IMR-90 (cell line): ENCODE results near the gene DDX27. TPM values are rescaled to one million over a fixed set of nuclear protein-coding genes. Genes with fewer than 3 reads are reported as not detected.

Experiments
- ATAC-seq: fragments of 200-7000 bp; cut with Tn5 transposase; 2 replicates; pipeline ENCODE4 v1.9.1; 2020; ENCODE audit warnings: low read depth, mild to moderate bottlenecking, moderate library complexity
- BruUV-seq: library from RNA; stranded (reverse); fragments of 400-500 nt; replicated peaks from 2 replicates; lab custom pipeline; 2021; lab: Mats Ljungman, UMichigan
- CTCF ChIA-PET: fragments of 300-600 bp; formaldehyde crosslinking; extraction: SDS; loops from one replicate; lab custom pipeline; 2021; ENCODE audit warnings: antibody characterized with exemption; lab: Yijun Ruan, JAX
- POLR2A ChIA-PET: fragments of 300-600 bp; sonication (Branson Sonifier 250); formaldehyde crosslinking; loops from one replicate; lab custom pipeline; 2022; ENCODE audit warnings: antibody characterized with exemption; ENCODE audit not compliant: unreplicated experiment; lab: Charles Lee
- DNase-seq: peaks from one replicate; pipeline ENCODE4 v3.0.0; 2013
- H2AFZ ChIP-seq: replicated peaks from 2 replicates; pipeline ENCODE3; 2013; ENCODE audit warnings: low read length, mild to moderate bottlenecking; ENCODE audit not compliant: poor library complexity
- H2AK5ac ChIP-seq: 2 replicates; pipeline ENCODE4 v1.6.1; 2013; ENCODE audit warnings: low read depth, low read length, inconsistent platforms
- H2AK9ac ChIP-seq: replicated peaks from 2 replicates; pipeline ENCODE3; 2013; ENCODE audit warnings: mild to moderate bottlenecking, low read depth, low read length, moderate library complexity; ENCODE audit not compliant: poor library complexity
- H2BK120ac ChIP-seq: 2 replicates; pipeline ENCODE4 v1.6.1; 2013; ENCODE audit warnings: low read depth, low read length, inconsistent platforms
- H2BK15ac ChIP-seq: 3 replicates; pipeline ENCODE4 v1.6.1; 2013; ENCODE audit warnings: low read depth, low read length, inconsistent platforms
- H2BK20ac ChIP-seq: 2 replicates; pipeline ENCODE4 v1.6.1; 2013; ENCODE audit warnings: low read depth, mild to moderate bottlenecking, inconsistent platforms, low read length, moderate library complexity
- H2BK5ac ChIP-seq: 2 replicates; pipeline ENCODE4 v1.6.1; 2013; ENCODE audit warnings: mild to moderate bottlenecking, low read depth, low read length, inconsistent platforms; ENCODE audit not compliant: poor library complexity, severe bottlenecking
- H3K14ac ChIP-seq: replicated peaks from 2 replicates; pipeline ENCODE4 v1.6.1; 2013; ENCODE audit warnings: low read depth, low read length, inconsistent platforms
- H3K18ac ChIP-seq: 2 replicates; pipeline ENCODE4 v1.6.1; 2013; ENCODE audit warnings: low read depth, low read length, control low read depth
- H3K23ac ChIP-seq: 2 replicates; pipeline ENCODE4 v1.6.1; 2013; ENCODE audit warnings: low read depth, low read length, inconsistent platforms
- H3K27ac ChIP-seq: 2 replicates; pipeline ENCODE4 v1.5.1; 2013; ENCODE audit warnings: mild to moderate bottlenecking, control low read depth, low read length; ENCODE audit not compliant: insufficient read depth
- H3K27me3 ChIP-seq: 2 replicates; pipeline ENCODE4 v1.6.1; 2013; ENCODE audit warnings: low read length; ENCODE audit not compliant: control insufficient read depth, insufficient read depth
- H3K36me3 ChIP-seq: 2 replicates; pipeline ENCODE4 v1.6.1; 2013; ENCODE audit warnings: low read length, mixed read lengths; ENCODE audit not compliant: control insufficient read depth, insufficient read depth
- H3K4ac ChIP-seq: 2 replicates; pipeline ENCODE4 v1.6.1; 2013; ENCODE audit warnings: low read depth, low read length, inconsistent platforms
- H3K4me1 ChIP-seq: 2 replicates; pipeline ENCODE4 v1.6.1; 2013; ENCODE audit warnings: low read length, mixed read lengths; ENCODE audit not compliant: control insufficient read depth, insufficient read depth
- H3K4me2 ChIP-seq: 2 replicates; pipeline ENCODE4 v1.6.1; 2013; ENCODE audit warnings: low read depth, mild to moderate bottlenecking, control low read depth, low read length, moderate library complexity
- H3K4me3 ChIP-seq: 2 replicates; pipeline ENCODE4 v1.5.1; 2013; ENCODE audit warnings: low read depth, mild to moderate bottlenecking, control low read depth, low read length, moderate library complexity; ENCODE audit not compliant: insufficient read depth
- H3K56ac ChIP-seq: 2 replicates; pipeline ENCODE4 v1.6.1; 2013; ENCODE audit warnings: low read length, inconsistent platforms; ENCODE audit not compliant: insufficient read depth; ENCODE audit errors: extremely low read depth
- H3K79me1 ChIP-seq, 2 experiments: 2 replicates each; pipeline ENCODE4 v1.6.1; 2013; ENCODE audit warnings: low read length in 2 of 2, inconsistent platforms in 1 of 2, low read depth in 1 of 2
- H3K9ac ChIP-seq: 2 replicates; pipeline ENCODE4 v1.6.1; 2013; ENCODE audit warnings: low read depth, low read length, control low read depth
- H3K9me1 ChIP-seq: 2 replicates; pipeline ENCODE4 v1.6.1; 2013; ENCODE audit warnings: low read length, inconsistent platforms; ENCODE audit not compliant: insufficient read depth
- H3K9me3 ChIP-seq: 2 replicates; pipeline ENCODE4 v1.6.1; 2013; ENCODE audit warnings: low read length; ENCODE audit not compliant: control insufficient read depth, insufficient read depth
- H4K20me1 ChIP-seq: 2 replicates; pipeline ENCODE4 v1.6.1; 2013; ENCODE audit warnings: low read length, inconsistent platforms; ENCODE audit not compliant: insufficient read depth
- H4K5ac ChIP-seq: 2 replicates; pipeline ENCODE4 v1.6.1; 2013; ENCODE audit warnings: mild to moderate bottlenecking, low read depth, low read length, control low read depth
- H4K8ac ChIP-seq, 2 experiments: 2 replicates each; pipeline ENCODE4 v1.6.1; 2013; ENCODE audit warnings: low read depth in 2 of 2, low read length in 2 of 2, control low read depth in 1 of 2, inconsistent platforms in 1 of 2
- H4K91ac ChIP-seq: 2 replicates; pipeline ENCODE4 v1.6.1; 2013; ENCODE audit warnings: low read depth, low read length, inconsistent platforms; ENCODE audit not compliant: insufficient read depth
- CHD1 ChIP-seq: IDR thresholded peaks from 2 replicates; pipeline ENCODE4 v1.6.1; 2012; ENCODE audit warnings: low read depth, low read length, improper control_type of control experiment
- CTCF ChIP-seq: conservative IDR thresholded peaks from 2 replicates; pipeline ENCODE4 v1.5.1; 2012; ENCODE audit warnings: mild to moderate bottlenecking, low read depth, low read length, improper control_type of control experiment
- FOS ChIP-seq: fragments of 150-350 bp; IDR thresholded peaks from 2 replicates; pipeline ENCODE4 v1.6.1; 2016; ENCODE audit warnings: low read depth, low read length
- POLR2A ChIP-seq: IDR thresholded peaks from 2 replicates; pipeline ENCODE4 v1.6.1; 2012; ENCODE audit warnings: mild to moderate bottlenecking, low read depth, low read length
- RFX5 ChIP-seq: IDR thresholded peaks from 2 replicates; pipeline ENCODE4 v1.8.0; 2012; ENCODE audit warnings: low read depth, mild to moderate bottlenecking, low read length, moderate library complexity
- WGBS, 2 experiments: methylation state at CpG; one replicate each; pipeline versions ENCODE4 v1.1.5 to v1.1.7; 2013; ENCODE audit warnings: missing lambda C conversion rate in 2 of 2; ENCODE audit not compliant: insufficient read length in 1 of 2; ENCODE audit errors: extremely low coverage in 2 of 2; 5-methylcytosine and 5-hydroxymethylcytosine counted together
- dilution Hi-C: fragments of 300-500 bp; cut with HindIII; formaldehyde crosslinking; loops from one replicate; pipeline ENCODE4 v1.14.3; 2018; ENCODE audit warnings: low sequenced_read_pairs; ENCODE audit not compliant: unreplicated experiment
- in situ Hi-C: fragments of 300-500 bp; cut with MboI; formaldehyde crosslinking; loops from 3 replicates; pipeline ENCODE4 v1.14.3; 2019; ENCODE audit warnings: low sequenced_read_pairs, inconsistent platforms, mixed read lengths
- intact Hi-C: fragments of 100-400 bp; cut with micrococcal nuclease; formaldehyde crosslinking; loops from 2 replicates; pipeline ENCODE4 v1.10.0; 2022
- polyA plus RNA-seq, 3 experiments: library from polyadenylated mRNA; depleted of rRNA; stranded (reverse); fragments of >200 nt; gene quantifications; 2 replicates each; pipeline ENCODE4 v1.2.3, GENCODE V29; 2012; ENCODE audit warnings: low replicate concordance in 1 of 3
- total RNA-seq: library from RNA; depleted of rRNA; stranded (reverse); fragments of >200 nt; gene quantifications from 2 replicates; pipeline ENCODE4 v1.2.3, GENCODE V29; 2012

The DDX27 gene
- total and polyA plus RNA-seq, 2 of the 4 experiments (the other 2 are of a cell fraction) = 33.2 to 36.7 TPM

- no peak for TF ChIP-seq CHD1
Measured at GRCh38 chr20:49252556-49253350, 33.5 kb downstream of the DDX27 start (continued).

GRCh38 chr20:49256261-49256660, 37.0 kb downstream of the DDX27 start:
- no peaks in the 10 kb centered on the region for H3K27me3 ChIP-seq
- dilution Hi-C loops = no loop called here
- no peak overlapping the region for H2BK15ac ChIP-seq
- no peak overlapping the region for H2AK5ac ChIP-seq
- no peak overlapping the region for H2AK9ac ChIP-seq
- H3K9me1 ChIP-seq = 0 out of 2 replicates have a peak, but pooled peaks cover 3% of the 10 kb centered on the region
- no peak overlapping the region for H4K8ac ChIP-seq
- CTCF ChIA-PET = no interaction called here
- no peak overlapping the region for H4K5ac ChIP-seq
- H4K20me1 ChIP-seq = no peaks in the 10 kb centered on the region; the same call in 1 of the 2 replicates
- H3K23ac ChIP-seq = no peak overlapping the region
- H3K4me1 ChIP-seq = no peaks in the 10 kb centered on the region
- no peak overlapping the region for H3K4ac ChIP-seq
- H3K4me2 ChIP-seq = no peak overlapping the region
- H2AFZ ChIP-seq = no peak overlapping the region
- H3K27ac ChIP-seq = no peak overlapping the region
- H2BK5ac ChIP-seq = no peak overlapping the region
- in situ Hi-C loops = no loop called here
- ATAC-seq (no peak), DNase-seq (no peak)
- H3K79me1 ChIP-seq = peaks cover 10 to 37% of the 10 kb centered on the region in 2 experiments
- H4K91ac ChIP-seq = no peak overlapping the region
- H3K4me3 ChIP-seq = no peak overlapping the region
- H3K9me3 ChIP-seq = no peaks in the 10 kb centered on the region
- TF ChIP-seq RFX5 = no peak
- TF ChIP-seq CTCF = no peak
- no peak for TF ChIP-seq POLR2A
- TF ChIP-seq FOS = no peak
- no peak overlapping the region for H3K56ac ChIP-seq
- H2BK120ac ChIP-seq = no peak overlapping the region
- H3K14ac ChIP-seq = no peak overlapping the region
- H2BK20ac ChIP-seq = no peak overlapping the region
- intact Hi-C loops = no loop called here
- POLR2A ChIA-PET = no interaction called here
- H3K36me3 ChIP-seq = peaks cover 57% of the 10 kb centered on the region
- no peak overlapping the region for H3K18ac ChIP-seq
- H3K9ac ChIP-seq = no peak overlapping the region
- WGBS, 2 experiments = 70% methylated on average over 2 of the region's 6 CpGs; no CpG with 5 or more reads in 1 of the 2 experiments
- BruUV-seq = no TSS peak
